ENCODE results near the gene EYA2. TPM values are rescaled to one million over a fixed set of nuclear protein-coding genes. Genes with fewer than 3 reads are reported as not detected.

Gene EYA2
- total RNA-seq, 4 donors from 2014 or later: 0.47 to 4.1 (median 2.2) TPM

- Histone ChIP-seq H3K4me3 (no peak overlapping the region), H3K36me3 (no peaks in the 10 kb centered on the region), H3K4me1 (no peaks in the 10 kb centered on the region), H3K9me3 (peaks cover 0 to 34% (median 0%) of the 10 kb centered on the region in 3 donors), H3K27ac (no peak overlapping the region), H3K27me3 (peaks cover 7% of the 10 kb centered on the region)
- WGBS, 2 donors (ENCODE audit: low coverage in 1 of 2): 60 to 64% methylated on average over 6 to 7 of the region's 7 CpGs
- no peak for TF ChIP-seq POLR2AphosphoS5 (IDR thresholded peaks at IDR 0.05)
- ATAC-seq: no peak
Observed at GRCh38 chr20:47106786-47107185, 212.1 kb downstream of the EYA2 start.

GRCh38 chr20:47108994-47109393, 214.4 kb downstream of the EYA2 start:
- Histone ChIP-seq H3K4me3 (no peak overlapping the region), H3K4me1 (no peaks in the 10 kb centered on the region), H3K36me3 (no peaks in the 10 kb centered on the region), H3K27me3 (peaks cover 7% of the 10 kb centered on the region), H3K27ac (no peak overlapping the region), H3K9me3 (peaks cover 0 to 23% (median 0%) of the 10 kb centered on the region in 3 donors)
- TF ChIP-seq EP300 (IDR thresholded peaks at IDR 0.05) (no peak), POLR2AphosphoS5 (IDR thresholded peaks at IDR 0.05) (no peak), CTCF (IDR thresholded peaks at IDR 0.05) (no peak), POLR2A (IDR thresholded peaks at IDR 0.05) (no peak)
- WGBS, 2 donors (ENCODE audit: low coverage in 1 of 2): 50 to 84% methylated on average over 3 of the region's 3 CpGs
- ATAC-seq: no peak

GRCh38 chr20:47110819-47111218, 216.2 kb downstream of the EYA2 start:
- TF ChIP-seq EP300 (IDR thresholded peaks at IDR 0.05) (no peak), CTCF (IDR thresholded peaks at IDR 0.05) (no peak), POLR2AphosphoS5 (IDR thresholded peaks at IDR 0.05) (no peak), POLR2A (IDR thresholded peaks at IDR 0.05) (no peak)
- H3K27ac ChIP-seq: no peak overlapping the region
- H3K36me3 ChIP-seq: no peaks in the 10 kb centered on the region
- H3K27me3 ChIP-seq: peaks cover 3% of the 10 kb centered on the region
- WGBS, 2 donors (ENCODE audit: low coverage in 1 of 2): no CpG with 5 or more reads among the region's 1 CpG
- peaks cover 0 to 23% (median 0%) of the 10 kb centered on the region in 3 donors for H3K9me3 ChIP-seq
- no peak for ATAC-seq
- H3K4me3 ChIP-seq: no peak overlapping the region
- H3K4me1 ChIP-seq: no peaks in the 10 kb centered on the region

GRCh38 chr20:47111576-47111975, 216.9 kb downstream of the EYA2 start:
- Histone ChIP-seq H3K9me3 (peaks cover 0 to 23% (median 0%) of the 10 kb centered on the region in 3 donors), H3K4me1 (no peaks in the 10 kb centered on the region), H3K27me3 (peaks cover 3% of the 10 kb centered on the region), H3K4me3 (no peak overlapping the region), H3K27ac (no peak overlapping the region), H3K36me3 (no peaks in the 10 kb centered on the region)
- no peak for TF ChIP-seq EP300 (IDR thresholded peaks at IDR 0.05)
- no peak for TF ChIP-seq POLR2A (IDR thresholded peaks at IDR 0.05)
- TF ChIP-seq POLR2AphosphoS5 (IDR thresholded peaks at IDR 0.05): no peak
- TF ChIP-seq CTCF (IDR thresholded peaks at IDR 0.05): no peak
- no peak for ATAC-seq
- WGBS, 2 donors (ENCODE audit: low coverage in 1 of 2): 87% methylated on average over 3 of the region's 5 CpGs; no CpG with 5 or more reads in 1 of the 2 donors

GRCh38 chr20:47113362-47114109, 218.9 kb downstream of the EYA2 start:
- H3K4me1 ChIP-seq: peaks cover 0 to 17% (median 14%) of the 10 kb centered on the region in 3 donors
- peaks cover 0 to 23% (median 0%) of the 10 kb centered on the region in 3 donors for H3K9me3 ChIP-seq
- H3K36me3 ChIP-seq: no peaks in the 10 kb centered on the region
- H3K27ac ChIP-seq: no peak overlapping the region
- TF ChIP-seq POLR2AphosphoS5 (IDR thresholded peaks at IDR 0.05) (no peak), EP300 (IDR thresholded peaks at IDR 0.05) (no peak), POLR2A (IDR thresholded peaks at IDR 0.05) (no peak), CTCF (IDR thresholded peaks at IDR 0.05) (no peak)
- ATAC-seq: no peak
- peaks cover 3% of the 10 kb centered on the region for H3K27me3 ChIP-seq
- WGBS, 2 donors (ENCODE audit: low coverage in 1 of 2): 43 to 80% methylated on average over 1 to 3 of the region's 5 CpGs
- no peak overlapping the region for H3K4me3 ChIP-seq

Data from gastroesophageal sphincter (tissue), 4 donors.